Cardiac septum (tissue), 1 donor: ENCODE data around the gene GSTA2. TPM values are rescaled to one million over a fixed set of nuclear protein-coding genes. Genes with fewer than 3 reads are reported as not detected.
"Not testable (repeated sequence)": the region's sequence is repeated elsewhere in the genome, so short reads cannot be mapped to it uniquely, and the experiment has no call there.

Experiments
- DNase-seq: peaks from one replicate; pipeline ENCODE4 v3.0.0-alpha.2; 2020; ENCODE audit warnings: low spot score
- intact Hi-C: fragments of 100-400 bp; cut with DNase I; formaldehyde crosslinking; loops from one replicate; pipeline ENCODE4 v1.14.0; 2022
- total RNA-seq: library from RNA; stranded (reverse); fragmentation: NEBNext Ultra II Directional; extraction: Animal tissue kit (Norgen Biotek cat#: 25700); gene quantifications from one replicate; pipeline ENCODE4 v1.2.1, GENCODE V29; 2021
- donor health status: DM: no; HTN: no; CAD: no.

The GSTA2 gene
- total RNA-seq, 1 donor from 2014 or later: not detected

DNA sequence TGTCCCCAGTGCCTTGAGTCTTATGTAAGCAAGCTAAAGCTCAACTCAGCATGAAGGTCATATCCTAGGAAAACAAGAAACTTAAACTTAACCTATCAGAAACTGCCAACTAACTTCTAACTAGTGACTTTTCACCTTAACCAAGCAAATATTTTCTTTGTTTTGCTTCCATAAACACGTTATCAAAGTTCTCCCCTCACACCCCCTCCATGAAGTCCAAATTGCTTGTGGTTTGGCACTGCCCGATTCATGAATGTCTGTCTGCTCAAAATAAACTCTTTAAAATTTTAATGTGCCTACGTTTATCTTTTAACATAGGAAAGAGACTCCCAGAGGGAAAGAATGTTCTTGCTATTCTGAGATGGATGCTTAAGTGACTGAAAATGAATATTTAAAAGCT is 34.9 kb downstream of the GSTA2 start:
- DNase-seq: no peak
- intact Hi-C loops: no loop called here

DNA sequence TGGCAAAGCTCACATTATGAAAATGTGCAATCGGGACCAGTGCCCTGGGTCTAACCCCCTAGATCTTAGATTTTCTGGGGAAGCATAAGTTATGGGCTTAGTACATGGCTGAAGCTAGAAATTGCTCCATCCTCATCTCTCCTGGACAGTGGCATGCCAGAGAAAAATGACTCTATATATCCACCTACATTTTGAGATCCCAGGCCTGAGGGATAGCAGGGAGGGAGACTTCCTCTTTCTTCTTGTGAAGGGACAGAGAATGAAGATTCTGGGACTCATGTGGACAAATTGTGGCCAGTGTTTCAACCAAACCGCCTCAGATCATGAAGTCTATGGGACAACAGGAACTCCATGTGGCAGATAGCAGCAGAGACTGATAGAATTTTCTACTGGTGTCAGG is 35.4 kb downstream of the GSTA2 start:
- intact Hi-C loops: no loop called here

DNA sequence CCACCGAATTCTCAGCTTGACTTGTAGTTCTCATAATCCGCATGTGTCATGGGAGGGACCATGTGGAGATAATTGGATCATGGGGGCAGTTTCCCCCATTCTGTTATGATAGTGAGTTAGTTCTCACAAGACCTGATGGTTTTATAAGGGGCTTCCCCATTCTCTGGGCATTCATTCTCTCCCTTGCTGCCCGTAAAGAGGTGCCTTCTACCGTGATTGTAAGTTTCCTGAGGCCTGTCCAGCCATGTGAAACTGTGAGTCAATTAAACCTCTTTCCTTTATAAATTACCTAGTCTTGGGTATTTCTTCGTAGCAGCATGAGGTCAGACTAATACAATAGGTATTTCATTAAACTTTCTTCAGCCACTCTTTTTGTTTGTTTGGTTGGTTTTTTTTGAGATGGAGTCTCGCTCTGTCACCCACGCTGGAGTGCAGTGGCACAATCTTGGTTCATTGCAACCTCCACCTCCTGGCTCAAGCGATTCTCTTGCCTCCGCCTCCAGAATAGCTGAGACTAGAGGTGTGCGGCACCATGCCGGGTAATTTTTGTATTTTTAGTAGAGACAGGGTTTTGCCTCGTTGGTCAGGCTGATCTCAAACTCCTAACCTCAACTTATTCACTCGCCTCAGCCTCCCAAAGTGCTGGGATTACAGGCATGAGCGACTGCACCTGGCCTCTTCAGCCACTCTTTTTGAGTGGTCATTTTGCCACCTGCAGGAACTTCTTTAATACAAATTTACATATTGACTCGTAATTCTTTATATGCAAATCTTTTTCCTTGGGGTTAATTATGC is 36.3 kb downstream of the GSTA2 start:
- DNase-seq: no peak
- intact Hi-C loops: no loop called here

More for the DNA sequence above, 35.4 kb downstream of the GSTA2 start:
- no peak for DNase-seq

DNA sequence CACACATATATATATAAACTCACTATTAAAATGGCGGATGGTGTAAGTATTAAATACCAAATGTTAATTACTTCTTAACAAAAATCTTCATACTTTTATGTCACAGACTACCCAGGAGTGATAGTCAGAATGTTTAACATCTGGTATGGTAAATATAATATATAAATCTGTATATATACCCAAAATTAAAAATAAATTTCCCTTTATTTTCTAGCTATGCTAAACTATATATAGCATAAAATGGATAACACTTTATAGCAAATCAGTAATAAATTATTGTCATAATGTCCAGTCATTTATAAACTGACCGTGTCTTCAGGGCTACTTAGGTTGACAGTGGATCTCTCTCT is 37.1 kb downstream of the GSTA2 start:
- intact Hi-C loops: no loop called here
- DNase-seq: no peak

DNA sequence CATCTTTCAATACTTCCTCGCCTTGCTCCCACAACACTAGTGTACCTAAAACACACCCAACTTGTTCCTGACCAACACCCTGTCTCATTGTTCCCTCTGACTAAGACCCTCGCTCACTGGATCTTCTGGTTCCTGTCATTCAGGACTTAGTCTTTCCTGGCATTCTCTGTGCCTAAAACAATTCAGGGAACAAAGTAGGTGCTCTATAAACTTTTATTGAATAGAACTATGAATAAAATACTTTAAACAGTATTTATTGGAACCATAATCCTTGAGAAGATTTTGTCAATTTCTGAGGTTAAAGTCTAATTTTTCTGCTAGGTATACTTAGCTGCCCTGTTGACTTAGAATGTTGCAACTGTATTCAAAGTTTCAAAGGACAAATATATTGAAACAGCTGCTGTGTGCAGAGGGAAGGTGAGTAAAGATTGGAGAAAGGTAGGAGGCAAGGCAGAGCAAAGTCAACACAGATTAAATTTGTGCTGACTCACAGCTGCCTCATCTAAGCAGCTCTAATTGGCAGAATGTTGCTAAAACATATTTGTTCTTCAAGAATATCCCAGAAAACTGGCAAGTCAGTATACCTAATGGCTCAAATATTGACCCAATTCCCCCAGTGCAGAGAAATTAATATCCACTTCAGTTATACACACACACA is 37.6 kb downstream of the GSTA2 start:
- no peak for DNase-seq
- intact Hi-C loops: no loop called here

DNA sequence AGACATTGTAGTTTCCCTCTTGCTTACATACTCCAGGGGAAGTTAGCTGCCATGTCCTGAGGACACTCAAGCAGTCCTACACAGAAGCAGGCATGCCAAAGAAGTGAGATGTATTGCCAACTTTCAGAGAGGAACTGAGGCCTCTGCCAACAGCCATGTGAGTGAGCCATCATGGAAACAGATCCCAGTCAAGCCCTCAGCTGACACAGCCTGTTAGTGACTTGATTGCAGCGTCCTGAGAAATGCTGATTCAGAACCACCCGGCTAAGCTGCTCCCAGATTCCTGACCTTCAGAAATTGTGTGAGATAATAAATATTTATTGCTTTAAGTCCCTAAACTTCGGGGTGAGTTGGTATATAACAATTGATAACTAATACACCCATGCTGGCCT is 38.1 kb downstream of the GSTA2 start:
- no peak for DNase-seq
- intact Hi-C loops: no loop called here

GRCh38 chr6:52724406-52725121 is 38.7 kb downstream of the GSTA2 start:
- DNase-seq: no peak
- intact Hi-C loops: no loop called here

GRCh38 chr6:52724042-52724405 is 39.3 kb downstream of the GSTA2 start:
- DNase-seq: no peak
- intact Hi-C loops: no loop called here

DNA sequence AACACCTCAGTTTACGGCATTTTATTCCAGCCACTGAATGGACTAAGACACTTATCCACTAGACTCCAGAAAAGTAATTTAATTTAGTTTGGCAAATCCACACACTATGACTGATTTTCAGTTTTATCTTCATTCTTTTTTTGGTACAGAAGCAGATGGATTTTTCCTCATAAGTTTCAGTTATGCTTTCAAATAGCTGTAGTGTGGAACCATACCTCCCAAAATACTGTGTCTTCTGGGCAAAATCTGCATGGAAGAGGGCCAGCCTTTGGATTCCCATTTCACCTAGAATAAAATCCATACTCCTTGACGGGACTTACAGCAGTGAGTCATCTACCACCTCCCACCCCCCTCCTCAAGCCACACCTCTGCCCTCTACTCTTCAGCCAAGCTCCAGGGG is 43.0 kb downstream of the GSTA2 start:
- no peak for DNase-seq
- intact Hi-C loops: no loop called here

GRCh38 chr6:52718550-52718949 is 44.7 kb downstream of the GSTA2 start:
- DNase-seq: no peak
- intact Hi-C loops: no loop called here

- DNase-seq, intact Hi-C loops: not testable (repeated sequence)
Observed at GRCh38 chr6:52714761-52715160, 48.5 kb downstream of the GSTA2 start.

DNA sequence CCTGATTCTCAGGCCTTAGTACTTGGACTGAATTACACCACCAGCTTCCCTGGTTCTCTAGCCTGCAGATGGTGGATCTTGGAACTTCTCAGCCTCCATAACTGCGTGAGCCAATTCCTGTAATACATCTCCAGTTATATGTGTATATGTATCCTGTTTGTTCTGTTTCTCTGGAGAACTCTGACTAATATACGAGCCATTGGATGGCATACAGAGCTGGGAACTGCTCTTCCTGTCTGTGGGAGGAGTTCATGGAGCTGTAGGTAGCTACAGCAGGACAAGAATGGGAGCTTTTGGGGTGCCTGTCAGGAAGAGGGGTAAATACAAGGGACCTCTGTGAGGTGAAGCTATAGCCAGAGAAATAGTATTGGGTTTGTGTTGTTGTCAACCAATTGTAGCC is 51.1 kb downstream of the GSTA2 start:
- DNase-seq: no peak
- intact Hi-C loops: no loop called here

DNA sequence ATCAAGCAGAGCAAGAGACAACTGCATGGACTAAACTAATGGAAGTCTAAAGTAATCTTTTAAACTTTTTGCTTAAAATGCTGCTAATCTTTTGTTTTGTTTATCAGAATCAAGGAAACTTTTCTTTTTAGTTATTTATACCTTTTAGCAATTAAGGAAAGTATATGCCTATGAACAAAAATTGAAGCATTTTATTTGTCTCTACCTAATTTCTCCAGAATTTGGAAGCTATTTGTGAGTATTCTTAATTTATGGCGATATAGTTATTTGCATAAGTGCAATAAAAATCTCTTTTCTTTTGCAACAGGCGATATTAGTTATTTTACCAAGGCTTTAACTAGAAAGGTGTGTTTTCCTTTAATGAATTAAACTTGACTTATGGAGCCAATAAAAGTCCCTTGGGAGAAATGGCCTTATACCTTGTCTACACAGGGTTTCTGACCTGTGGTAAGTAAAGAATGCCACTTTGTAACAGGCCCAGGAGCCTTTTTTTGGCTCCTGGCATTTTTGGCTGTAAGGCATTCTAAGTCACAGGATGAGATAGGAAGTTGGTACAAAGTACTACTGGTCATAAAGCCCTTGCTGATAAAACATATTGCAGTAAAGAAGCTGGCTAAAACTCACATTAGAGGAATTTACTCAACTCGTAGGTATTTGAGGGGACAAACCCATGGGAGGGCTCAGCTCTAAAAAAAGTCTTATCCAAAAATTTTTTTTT is 55.2 kb downstream of the GSTA2 start:
- intact Hi-C loops: no loop called here
- DNase-seq: no peak

DNA sequence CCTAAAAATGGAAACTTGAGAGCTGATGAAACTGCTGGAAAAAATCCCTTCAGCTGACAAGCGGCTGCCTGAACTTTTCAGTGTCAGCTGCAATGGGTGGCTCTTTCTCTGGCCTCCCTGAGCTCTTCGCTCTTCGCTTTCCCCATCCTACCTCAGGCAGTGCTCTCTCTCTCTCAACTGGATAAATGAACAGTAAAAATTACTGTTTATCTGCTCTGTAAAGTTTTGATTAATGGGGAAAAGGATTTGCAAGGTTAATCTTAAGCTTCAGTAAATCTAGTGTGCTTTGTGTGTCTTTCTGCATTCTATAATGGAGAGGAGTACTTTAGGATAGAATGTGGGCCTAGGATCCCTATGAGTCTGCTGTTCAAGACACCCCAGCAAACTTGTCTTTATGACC is 57.3 kb downstream of the GSTA2 start:
- intact Hi-C loops: no loop called here
- DNase-seq: no peak

GRCh38 chr6:52704781-52705502 is 58.3 kb downstream of the GSTA2 start:
- intact Hi-C loops: not testable (repeated sequence)

DNA sequence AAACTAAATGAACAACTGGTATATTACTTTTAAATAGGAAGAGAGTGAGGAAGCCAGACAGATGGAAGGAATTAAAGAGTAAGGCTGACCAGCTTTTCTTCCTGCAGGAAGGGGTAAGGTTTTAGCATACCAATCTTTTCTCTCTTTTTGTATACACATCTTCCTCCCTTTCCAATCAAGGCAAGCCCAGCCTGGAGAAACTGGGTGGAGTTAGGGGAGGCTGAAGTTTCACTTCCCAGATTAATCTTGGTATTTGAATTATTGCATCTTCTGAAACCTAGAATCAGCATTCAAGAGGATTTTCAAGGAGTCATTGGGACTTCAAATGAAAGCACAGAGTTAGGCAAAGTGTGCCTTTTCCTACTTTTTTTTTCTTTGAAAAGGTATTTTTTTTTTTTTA is 59.2 kb downstream of the GSTA2 start:
- intact Hi-C loops: no loop called here
- DNase-seq: no peak

More at GRCh38 chr6:52704781-52705502, 58.3 kb downstream of the GSTA2 start:
- not testable (repeated sequence) for DNase-seq
